Eye (tissue), 1 donor: Measurements from ENCODE around the gene TOMM5.
"Not testable (repeated sequence)": the region's sequence is repeated elsewhere in the genome, so short reads cannot be mapped to it uniquely, and the experiment has no call there.

Experiments
- DNase-seq: peaks from one replicate; pipeline ENCODE4 v3.0.0-alpha.2; 2015

The TOMM5 gene

DNA sequence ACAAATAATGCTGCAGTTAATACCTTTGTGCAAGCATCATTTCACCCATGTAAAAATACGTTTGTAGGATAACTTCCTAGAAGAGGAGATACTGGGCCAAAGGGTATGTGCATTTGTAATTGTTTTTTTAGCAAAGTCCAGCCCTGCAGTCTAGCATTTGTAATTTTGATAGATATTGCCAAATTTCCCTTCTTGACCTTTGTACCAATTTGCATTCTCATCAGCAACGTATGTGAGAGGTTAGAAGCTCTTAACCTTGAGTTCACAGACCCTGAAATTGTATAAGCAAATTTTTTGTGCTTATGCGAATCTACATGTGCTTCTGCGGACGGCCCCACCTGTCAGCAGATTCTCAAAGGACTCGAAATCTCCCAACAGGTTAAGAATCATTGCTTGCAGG, 18.6 kb upstream of the TOMM5 start:
- no peak for DNase-seq

DNA sequence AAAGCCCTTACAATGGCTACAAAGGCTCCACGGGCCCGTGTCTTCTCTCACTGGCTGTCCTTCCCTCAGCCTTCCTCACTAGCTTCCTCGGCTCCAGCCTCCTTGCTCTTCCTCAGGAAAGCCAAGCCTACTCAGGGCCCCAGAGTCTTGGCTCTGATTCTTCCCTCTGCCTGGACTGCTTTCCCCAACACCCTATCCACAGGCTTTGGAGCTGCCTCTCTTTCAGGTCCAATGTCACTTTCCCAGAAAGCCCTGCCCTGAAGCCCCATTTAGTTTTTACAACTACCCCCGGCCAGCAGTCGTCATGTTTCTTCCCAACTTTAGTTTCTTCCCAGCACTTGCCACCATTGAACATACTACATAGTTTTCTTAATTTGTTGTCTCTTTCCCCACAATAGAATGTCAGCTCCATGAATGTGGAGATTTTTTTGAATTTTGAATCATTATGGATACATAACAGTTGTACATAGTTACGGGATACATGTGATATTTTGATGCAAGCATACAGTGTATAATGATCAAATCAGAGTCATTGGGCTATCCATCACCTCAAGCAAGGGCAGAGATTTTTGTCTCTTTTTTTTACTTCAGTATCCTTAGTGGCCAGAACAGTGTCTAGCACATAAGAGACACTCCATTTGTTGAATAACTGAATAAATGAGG, 17.5 kb upstream of the TOMM5 start:
- DNase-seq, result no peak

DNA sequence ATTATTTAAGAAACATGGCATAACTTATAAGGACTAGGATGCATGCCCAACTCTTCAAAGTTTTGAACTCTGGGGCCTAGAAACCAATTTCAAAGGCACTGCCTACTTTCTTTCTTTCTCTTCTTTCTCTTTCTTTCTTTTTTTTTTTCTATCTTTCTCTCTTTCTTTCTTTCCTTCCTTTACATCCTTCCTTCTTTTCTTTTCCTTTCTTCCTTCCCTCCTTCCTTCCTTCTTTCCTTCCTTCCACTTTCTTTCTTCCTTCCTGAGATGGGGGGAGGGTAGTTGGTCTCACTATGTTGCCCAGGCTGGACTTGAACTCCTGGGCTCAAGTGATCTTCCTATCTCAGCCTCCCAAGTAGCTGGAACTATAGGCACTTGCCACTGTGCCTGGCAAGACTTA, 15.9 kb upstream of the TOMM5 start:
- DNase-seq, result no peak

DNA sequence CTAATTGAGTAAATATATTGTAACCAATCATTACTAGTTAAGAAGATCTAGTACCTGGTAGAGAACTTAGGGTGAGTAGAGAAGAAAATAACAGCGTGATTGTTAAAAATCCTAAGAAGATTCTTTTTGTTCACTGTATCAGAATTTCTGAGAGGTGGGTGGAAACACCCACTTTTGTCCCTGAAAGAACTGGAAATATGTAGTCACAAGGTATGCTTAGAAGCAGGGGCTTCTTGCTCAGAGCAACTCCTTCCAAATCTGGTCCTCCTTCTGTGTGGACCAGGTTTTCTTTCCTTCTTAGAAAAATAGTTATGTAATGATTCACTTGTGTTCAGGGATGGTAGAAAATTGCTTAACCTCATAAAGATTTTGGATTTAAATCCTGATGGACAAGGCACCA, 11.9 kb upstream of the TOMM5 start:
- no peak for DNase-seq

DNA sequence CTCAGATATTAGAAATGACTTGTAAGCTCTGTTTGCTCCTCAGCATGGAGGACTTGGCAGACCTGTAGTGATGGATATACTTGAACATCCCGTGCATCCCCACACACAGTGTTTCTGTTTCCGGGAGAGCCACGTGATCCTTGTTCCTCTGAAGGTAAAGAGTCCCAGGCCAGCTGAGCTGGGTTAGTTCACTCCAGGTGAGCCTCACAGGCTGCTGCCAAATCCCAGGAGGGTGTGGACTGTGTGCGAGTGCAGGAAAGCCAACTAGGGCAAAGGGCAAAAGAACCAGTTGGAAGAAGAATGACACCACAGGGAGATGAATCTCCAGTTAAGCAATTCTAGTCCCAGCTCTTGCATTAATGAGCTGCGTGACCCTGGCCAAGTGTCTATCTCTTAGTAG, 10.4 kb upstream of the TOMM5 start:
- no peak for DNase-seq

DNA sequence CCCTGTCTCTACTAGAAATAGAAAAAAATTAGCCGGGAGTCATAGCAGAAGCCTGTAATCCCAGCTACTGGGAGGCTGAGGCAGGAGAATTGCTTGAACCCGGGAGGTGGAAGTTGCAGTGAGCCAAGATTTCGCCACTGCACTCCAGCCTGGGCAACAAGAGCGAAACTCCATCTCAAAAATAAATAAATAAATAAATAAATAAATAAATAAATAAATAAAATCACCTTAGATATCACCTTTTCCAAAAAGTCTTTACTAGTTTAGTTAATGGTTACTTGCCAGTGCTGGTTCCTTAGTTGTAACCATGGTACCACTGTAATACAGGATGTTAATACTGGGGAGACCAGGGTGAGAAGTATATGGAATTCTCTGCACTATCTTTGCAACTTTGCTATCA, 9.7 kb upstream of the TOMM5 start:
- DNase-seq, result not testable (repeated sequence)

DNA sequence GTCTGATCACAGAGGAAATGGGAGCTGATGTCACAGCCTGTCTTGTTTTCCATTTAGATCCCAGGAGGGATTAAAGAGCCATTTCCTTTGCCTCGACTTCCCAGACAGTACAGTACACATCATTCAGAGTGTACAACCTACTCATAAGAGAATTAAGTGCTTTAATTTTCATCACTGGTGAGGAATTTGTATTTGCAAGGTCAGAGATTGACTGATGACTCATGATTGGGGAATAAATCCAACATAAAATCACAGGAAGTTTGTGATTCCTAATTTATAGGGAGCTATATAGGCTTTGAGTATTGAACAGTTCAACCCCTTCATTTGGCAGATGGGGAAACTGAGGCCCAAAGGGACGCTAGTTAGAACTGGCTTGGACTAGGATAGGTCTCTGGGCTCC, 4.1 kb upstream of the TOMM5 start:
- no peak for DNase-seq

DNA sequence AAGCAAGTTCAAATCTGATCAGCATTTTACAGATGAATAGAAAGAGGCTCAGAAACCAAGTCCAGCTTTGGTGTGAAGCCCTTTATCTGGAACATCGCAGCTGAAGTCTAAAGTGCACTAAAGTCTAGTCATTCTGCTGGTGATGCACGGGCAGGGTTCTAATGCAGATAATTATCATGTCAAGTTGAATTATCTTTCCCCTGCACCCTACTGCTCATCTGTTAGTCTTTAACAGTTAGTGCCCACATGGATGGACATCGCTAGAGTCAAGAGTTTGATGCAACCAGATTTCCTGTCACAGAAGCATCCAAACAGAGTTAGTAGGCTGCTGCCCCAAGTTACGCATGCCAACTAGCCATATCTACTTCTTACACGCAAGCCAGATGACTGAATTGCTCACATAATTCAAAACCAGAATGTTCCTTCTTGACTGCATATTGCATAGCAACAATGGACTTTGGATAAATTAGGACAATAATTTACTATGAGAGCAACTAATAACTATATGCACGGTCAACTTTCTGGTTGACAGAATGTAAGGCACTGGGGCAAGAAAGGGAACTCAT, 1.6 kb upstream of the TOMM5 start:
- DNase-seq, result peak; percentile 32

DNA sequence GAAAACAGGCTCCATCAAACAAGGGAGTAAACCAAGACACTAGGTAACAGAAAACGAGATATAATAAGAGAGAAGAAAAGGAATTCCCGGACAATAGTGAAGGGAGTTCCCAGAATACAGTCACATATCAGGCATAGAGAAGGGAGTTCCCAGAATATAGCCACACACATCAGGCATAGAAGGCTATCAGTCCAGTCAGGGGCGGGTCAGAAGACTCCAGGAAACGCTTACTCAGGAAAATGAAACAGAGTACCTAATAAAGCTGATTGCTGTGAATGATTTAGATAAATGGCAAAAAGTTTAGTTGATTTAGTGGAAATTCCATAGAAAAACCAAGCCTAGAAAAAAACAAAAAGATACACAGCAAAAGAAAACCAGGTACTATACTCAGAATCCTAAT, 4.9 kb downstream of the TOMM5 start:
- DNase-seq, result no peak

DNA sequence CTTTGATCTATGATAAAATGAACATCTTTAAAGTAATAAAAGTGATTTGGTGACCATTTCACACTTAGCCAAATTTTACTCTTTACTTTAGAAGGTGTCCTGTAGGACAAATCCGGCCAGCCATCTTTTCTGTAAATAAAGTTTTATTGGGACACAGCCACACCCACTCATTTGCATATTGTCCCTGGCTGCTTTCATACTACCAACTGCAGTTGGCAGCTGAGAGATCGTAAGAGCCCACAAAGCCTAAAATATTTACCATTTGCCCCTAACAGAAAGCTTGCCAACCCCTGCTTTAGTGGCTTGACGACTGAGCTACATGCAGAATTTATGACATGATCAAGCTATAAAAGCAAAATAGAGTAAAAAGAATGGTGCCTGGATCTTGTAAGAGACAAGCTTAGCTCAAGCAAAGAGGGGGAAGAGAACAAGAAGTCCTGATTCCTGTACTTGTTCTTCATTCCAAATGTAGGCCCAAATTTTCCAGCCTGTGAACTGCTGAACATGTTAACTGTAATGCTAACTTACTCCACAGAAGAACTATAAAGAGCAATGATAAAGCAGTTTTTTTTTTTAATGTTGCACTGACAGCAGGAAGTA, 8.8 kb downstream of the TOMM5 start:
- no peak for DNase-seq

DNA sequence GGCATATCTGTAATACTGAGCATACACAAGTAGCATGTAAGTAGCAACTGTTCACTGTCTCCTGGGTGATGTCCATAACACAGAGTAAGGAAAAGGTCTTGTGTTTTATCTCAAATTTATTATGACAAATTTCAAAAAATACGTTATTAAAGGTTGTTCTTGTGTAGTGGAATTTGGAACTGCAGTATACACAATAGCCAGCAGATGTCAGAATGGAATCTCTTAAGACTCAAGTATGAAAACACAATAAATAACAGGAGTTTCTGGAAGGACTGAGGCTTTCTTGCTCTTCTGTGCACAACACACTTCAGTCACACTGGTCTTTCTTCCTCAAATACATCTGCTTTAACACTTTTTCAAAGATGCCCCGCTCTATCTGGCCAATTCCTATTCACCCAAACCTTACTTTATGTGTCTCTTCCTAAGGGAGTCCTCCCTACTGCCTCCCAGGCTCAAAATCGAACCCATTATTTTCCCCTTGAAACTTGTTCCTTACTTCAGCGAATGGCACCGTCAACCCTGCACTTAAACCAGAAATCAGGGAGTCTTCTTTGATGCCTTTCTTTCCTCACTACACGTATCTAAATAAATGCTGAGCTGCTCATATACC, 9.7 kb downstream of the TOMM5 start:
- peak; percentile 81 for DNase-seq

DNA sequence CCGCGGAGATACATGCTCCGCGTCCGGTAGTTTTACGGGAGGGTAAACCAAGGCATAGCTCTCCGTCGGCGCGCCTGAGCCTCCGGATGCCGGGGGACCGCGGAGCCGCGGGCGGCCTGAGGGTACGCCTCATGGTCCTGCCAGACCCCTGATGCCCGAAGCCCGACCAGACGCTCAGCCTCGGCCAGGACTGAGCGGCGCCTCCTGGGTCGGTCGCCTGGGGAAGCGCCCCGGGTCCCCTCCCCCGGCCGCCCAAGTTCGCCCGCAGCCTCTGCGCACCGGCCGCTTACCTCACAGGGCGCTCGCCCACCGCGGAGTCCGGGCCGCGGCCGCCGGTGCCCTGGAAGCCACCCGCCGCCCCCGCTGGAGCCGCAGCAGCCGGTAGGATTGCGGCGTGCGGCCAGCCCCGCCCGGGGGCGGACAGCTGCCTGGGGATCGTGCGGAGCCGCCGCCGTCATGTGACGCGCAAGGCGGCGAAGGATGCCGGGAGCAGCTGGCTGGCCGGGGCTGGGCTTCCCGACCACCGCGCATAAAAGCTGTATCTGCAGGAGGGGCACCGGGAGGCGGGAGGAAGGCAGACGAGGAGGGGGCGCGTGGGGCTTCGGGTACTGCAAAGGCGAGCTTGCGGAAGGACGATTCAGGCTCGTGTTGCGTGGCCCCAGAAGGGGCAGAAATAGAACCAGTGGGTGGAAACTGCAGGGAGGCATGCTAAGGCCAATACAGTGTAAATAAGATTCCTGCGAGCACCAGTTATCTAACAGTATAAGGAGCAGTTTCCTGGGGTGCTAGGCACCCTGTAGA, 16.3 kb downstream of the TOMM5 start, which contains the start of gene FBXO10:
Gene FBXO10 (minus strand): TSS at position 460 of the 801 bp plus-strand sequence. CDS start 34,612 bp downstream, outside the sequence.
- peak; percentile 95 for DNase-seq

DNA sequence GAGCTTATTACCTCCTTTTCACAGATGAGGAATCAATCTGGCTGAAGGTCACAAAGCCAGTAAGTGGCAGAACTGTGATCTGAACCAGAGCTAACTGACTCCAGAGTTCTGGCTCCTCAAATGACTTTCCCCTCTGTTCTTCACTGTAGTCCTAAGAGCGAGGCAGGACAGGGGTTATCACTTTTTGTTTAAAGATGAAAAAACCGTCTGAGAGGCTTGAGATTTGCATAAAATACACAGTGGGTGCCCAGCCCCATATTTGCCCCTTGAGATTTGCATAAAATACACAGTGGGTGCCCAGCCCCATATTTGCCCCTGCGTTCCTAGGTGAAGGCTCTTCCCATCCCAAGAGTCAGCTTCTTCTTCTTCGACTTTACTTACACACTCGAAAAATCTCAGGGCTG, 16.9 kb downstream of the TOMM5 start:
- peak; percentile 73 for DNase-seq

DNA sequence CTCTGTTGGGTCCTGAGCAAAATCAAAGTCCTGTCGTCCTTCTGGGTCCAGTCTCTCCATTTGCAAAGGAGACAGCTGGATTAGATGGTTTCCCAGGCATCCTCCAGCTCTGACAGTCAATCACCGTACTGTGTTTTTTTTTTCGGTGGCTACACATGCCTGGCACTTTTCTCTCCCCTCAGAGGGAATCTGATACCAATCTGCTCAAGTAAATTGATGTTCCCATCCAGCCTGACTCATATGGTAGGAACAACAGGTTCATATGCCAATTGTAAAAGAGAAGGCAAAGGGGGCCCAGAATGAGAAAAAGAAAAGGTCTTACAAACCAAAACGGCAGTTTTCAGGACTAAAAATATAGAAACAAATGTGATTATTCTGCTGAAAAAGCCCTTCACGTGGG, 17.4 kb downstream of the TOMM5 start:
- no peak for DNase-seq

DNA sequence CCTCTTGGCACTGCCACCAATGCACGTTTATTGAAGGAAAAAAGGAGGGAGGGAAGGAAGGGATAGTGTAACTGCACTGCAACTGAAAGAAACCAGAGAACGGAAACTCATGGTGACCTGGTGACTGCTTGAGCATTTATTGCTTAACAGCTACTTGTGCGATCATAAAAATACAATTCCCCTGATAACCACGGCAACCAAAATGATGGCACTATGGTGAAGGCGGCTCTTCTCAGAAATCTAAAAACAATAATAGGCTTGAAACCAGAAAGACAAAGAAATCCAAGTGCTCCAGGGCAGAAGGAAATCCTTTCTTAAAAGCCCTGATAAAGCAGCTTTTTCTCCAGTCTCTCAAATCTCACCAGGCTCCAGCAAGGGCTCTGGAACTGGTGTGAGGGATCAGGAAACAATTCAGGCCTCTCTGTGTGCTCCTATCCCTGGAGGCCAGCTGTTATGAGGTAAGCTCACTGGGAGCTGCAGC, 18.1 kb downstream of the TOMM5 start:
- DNase-seq, result peak; percentile 38

DNA sequence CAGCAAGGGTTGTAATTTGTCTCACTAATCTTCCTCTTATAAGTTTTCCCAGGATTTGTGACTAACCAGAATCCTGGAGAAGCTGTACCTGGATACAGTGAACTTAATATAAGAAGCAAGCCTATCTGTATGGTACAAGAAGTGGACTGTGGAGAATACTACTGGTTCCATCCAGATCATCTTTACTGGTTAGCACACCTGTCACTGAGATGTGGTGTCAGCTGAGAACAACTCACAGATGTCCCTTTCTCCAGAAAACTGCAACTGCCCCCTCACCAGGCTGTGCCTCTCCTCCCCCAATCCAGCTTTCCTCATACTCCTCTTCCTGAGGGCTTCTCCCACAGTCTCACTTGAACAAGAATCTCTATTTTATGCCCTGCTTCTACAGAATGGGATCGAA, 21.1 kb downstream of the TOMM5 start:
- DNase-seq, result no peak

DNA sequence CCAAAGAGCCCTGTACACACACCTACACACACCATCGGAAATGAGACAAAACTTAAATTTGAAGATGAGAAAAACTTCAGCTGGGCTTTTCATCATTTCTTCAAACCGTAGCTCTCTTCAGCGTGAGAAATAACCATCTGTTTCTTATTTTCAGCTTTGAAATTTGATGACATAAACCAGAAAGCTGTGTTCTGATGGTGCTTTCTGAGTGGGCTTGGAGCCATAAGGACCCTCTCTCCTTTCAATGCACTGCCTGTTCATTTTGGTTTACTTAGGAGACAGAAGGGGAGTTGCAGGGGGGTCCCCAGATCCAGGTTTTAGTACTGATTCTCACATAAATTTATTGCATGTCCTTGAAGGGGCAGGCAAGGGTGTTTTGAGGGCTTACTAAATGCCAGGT, 25.7 kb downstream of the TOMM5 start:
- peak; percentile 55 for DNase-seq

DNA sequence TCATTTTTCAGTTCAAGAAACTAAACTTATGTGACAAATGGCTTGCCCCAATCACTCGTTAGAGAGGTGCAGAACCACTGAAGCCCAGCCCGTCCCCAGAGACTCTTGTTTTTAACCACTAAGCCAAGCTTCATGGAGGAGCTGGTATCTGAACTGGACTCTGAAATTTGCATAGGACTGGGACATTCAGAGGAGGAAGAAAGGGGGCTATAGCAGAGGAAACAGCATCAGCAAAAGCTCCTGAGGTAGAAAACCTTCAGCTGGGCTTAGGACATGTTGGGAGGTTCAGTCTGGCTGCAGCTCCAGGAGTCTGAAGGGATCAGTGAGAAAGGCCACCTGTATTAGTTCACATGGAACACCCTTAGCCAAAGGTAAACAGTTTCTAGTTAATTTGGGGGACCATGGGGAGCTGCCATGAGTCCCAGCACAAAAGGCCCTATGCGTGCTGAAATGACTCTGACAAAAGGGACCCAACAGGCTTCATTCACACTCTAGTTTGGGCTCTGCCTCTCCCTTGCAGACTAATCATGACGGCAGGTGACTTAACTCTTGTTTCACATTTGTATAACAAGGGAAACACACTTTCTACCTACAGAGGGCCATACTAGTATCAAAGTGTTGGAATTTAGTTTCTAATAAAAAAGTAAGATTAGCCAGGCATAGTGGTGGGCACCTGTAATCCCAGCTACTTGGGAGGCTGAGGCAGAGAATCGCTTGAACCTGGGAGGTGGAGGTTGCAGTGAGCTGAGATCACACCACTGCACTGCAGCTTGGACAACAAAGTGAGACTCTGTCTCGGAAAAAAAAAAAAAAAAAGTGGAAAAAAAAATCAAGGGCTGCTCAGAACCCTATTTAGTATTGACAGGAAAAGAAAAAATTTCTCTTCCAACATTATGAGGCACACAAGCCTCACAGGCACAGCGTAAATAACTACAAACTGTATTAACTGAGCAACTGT, 26.5 kb downstream of the TOMM5 start:
- no peak for DNase-seq

DNA sequence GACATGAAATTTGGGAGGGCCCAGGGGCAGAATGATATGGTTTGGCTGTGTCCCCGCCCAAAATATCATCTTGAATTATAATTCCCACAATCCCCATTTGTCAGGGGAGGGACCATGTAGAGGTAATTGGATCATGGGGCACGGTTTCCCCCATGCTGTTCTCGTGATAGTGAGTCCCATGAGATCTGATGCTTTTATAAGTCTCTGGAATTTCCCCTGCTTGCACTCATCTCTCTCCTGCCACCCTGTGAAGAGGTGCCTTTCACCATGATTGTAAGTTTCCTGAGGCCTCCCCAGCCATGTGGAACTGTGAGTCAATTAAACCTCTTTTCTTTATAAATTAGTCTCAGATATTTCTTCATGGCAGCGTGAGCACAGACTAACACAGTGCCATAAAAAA, 27.5 kb downstream of the TOMM5 start:
- DNase-seq, result no peak

DNA sequence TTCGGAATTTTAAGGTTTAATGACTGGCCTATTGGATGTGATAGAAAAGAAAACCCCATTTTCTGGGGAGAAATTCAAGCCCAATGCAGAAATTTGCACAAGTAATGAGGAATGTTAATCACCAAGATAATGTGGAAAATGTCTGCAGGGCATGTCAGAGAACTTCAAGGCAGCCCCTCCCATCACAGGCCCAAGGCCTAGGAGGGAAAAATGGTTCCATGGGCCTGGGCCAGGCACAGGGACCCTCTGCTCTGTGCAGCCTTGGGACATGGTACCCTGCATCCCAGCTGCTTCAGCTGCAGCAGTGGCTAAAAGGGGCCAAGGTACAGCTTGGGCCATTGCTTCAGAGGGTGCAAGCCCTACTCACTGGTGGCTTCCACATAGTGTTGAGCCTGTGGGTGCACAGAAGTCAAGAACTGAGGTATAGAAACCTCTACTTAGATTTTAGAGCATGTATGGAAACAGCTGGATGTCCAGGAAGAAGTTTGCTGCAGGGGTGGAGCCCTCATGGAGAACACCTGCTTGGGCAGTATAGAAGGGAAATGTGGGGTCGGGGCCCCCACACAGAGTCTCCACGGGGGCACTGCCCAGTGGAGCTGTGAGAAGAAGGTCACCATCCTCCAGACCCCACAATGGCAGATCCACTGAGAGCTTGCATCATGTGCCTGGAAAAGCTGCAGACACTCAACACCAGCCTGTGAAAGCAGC, 28.4 kb downstream of the TOMM5 start:
- no peak for DNase-seq

DNA sequence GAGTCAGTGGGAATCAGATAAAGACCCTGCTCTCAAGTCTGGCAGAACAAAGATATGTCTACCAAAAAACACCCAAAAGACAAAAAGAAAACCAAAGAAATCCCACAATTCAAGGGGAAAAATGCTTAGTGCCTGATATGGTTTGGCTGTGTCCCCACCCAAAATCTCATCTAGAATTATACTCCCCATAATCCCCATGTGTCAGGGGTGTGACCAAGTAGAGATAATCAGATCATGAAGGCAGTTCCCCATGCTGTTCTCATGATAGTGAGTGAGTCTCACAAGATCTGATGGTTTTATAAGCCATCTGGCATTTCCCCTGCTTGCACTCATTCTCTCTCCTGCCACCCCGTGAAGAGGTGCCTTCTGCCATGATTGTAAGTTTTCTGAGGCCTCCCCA, 29.6 kb downstream of the TOMM5 start:
- no peak for DNase-seq
